BE2C (cell line): Measurements from ENCODE around the gene TMC1.
"Not testable (repeated sequence)": the region's sequence is repeated elsewhere in the genome, so short reads cannot be mapped to it uniquely, and the experiment has no call there.

Experiments
- DNase-seq: peaks from one replicate; pipeline ENCODE4 v3.0.0-alpha.2; 2020
- H3K27me3 ChIP-seq: fragments of 250-450 bp; sonication (Bioruptor Pico); 2 replicates; pipeline ENCODE4 v1.5.1; 2020; ENCODE audit warnings: mild to moderate bottlenecking
- H3K36me3 ChIP-seq: fragments of 250-450 bp; sonication (Bioruptor Pico); 2 replicates; pipeline ENCODE4 v1.5.1; 2020; ENCODE audit warnings: mild to moderate bottlenecking
- H3K4me1 ChIP-seq: fragments of 250-450 bp; sonication (Bioruptor Pico); 2 replicates; pipeline ENCODE4 v1.5.1; 2020
- H3K4me3 ChIP-seq: 2 replicates; pipeline ENCODE4 v1.5.1; 2011; ENCODE audit warnings: low read depth, low read length
- H3K9me3 ChIP-seq: fragments of 250-450 bp; sonication (Bioruptor Pico); 2 replicates; pipeline ENCODE4 v1.5.1; 2020
- TF ChIP-seq, protein P1 (sequence below): IDR thresholded peaks from 2 replicates; pipeline ENCODE4 v1.5.1; 2012; ENCODE audit warnings: mild to moderate bottlenecking, low read depth, low read length

TMC1 gene

DNA sequence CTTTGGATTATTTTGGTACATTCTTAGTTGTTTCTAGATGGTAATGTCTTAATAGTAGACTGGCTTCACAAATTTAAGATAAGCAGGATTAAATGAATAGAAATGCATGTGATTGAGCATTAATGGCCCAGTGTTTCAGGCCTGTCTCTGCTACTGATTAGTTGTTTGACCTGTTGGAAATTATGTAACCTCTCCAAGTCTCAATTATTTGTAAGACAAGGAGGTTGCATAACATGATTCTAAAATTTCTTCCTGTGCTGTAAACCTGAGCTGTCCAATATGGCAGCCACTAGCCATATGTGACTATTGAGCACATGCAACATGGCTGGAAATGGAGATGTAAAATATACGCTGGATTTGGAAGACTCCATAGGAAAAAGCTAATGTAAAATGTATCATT is 333.9 kb downstream of the TMC1 start:
- Histone ChIP-seq H3K4me1 (no peaks in the 10 kb centered on the region), H3K9me3 (no peaks in the 10 kb centered on the region), H3K4me3 (no peak overlapping the region), H3K27me3 (no peaks in the 10 kb centered on the region), H3K36me3 (no peaks in the 10 kb centered on the region)
- DNase-seq = no peak
- TF ChIP-seq, protein P1, sequence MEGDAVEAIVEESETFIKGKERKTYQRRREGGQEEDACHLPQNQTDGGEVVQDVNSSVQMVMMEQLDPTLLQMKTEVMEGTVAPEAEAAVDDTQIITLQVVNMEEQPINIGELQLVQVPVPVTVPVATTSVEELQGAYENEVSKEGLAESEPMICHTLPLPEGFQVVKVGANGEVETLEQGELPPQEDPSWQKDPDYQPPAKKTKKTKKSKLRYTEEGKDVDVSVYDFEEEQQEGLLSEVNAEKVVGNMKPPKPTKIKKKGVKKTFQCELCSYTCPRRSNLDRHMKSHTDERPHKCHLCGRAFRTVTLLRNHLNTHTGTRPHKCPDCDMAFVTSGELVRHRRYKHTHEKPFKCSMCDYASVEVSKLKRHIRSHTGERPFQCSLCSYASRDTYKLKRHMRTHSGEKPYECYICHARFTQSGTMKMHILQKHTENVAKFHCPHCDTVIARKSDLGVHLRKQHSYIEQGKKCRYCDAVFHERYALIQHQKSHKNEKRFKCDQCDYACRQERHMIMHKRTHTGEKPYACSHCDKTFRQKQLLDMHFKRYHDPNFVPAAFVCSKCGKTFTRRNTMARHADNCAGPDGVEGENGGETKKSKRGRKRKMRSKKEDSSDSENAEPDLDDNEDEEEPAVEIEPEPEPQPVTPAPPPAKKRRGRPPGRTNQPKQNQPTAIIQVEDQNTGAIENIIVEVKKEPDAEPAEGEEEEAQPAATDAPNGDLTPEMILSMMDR = no peak

DNA sequence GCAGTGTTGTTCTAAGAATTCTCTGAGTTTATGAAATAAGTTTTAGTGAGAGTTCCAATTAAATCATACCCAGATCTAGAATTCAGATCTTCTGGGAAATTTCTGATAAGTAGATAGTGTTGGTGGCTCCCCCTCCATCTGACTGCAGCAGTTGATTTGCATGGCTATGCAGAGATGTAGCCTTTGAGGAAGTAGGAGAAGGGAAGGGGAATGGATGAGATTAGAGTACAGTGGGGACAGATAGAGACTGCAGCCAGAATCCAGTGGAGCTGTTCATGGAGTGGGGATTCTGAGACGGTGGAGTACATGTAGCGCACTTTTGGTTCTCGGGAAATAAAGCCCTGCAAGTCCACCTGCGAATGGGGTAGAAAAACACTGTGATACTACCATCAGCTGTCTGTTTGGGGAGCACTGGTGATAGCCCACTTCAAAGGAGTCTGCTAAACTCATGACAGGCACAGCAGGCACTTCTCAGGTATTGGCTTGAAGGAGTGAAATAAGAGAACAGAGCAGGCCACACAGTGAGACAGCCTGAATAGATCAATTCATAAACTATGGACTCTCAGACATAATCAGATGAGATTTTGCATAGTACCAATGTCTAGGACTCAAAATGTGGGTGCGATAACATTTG is 334.6 kb downstream of the TMC1 start:
- TF ChIP-seq, protein P1 = no peak
- Histone ChIP-seq H3K36me3 (no peaks in the 10 kb centered on the region), H3K27me3 (no peaks in the 10 kb centered on the region), H3K4me3 (no peak overlapping the region), H3K9me3 (no peaks in the 10 kb centered on the region), H3K4me1 (no peaks in the 10 kb centered on the region)
- no peak for DNase-seq

DNA sequence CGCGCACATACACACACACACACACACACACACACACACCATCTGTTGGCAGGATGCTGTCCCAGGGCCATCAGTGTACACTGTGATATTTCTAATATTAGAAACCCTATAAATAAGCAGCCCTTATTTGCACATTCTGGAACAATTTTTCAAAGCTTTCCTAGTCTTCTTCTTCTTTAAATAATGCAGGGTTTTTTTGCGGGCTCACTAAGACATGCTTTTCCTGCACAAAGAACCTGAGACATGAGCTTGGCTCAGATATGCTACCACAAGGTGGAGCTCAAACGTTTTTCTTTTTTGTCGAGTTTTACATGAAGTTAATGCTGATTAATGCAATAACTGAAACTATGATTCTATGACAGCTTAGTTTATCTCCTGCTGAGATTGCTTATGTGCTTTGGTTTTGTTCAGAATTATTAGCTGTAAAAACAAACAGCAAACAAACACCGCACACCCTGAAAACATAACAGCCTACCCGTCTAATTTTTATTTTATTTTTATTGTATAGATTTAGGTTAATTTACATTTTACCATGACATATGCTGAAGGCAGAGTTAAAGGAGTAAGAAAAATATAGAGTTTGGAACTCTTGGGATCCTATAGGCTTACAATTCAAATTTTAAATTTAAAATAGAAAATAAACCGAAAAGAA is 335.7 kb downstream of the TMC1 start:
- Histone ChIP-seq H3K4me1 (no peaks in the 10 kb centered on the region), H3K4me3 (no peak overlapping the region), H3K27me3 (no peaks in the 10 kb centered on the region), H3K36me3 (no peaks in the 10 kb centered on the region), H3K9me3 (no peaks in the 10 kb centered on the region)
- TF ChIP-seq, protein P1 = peak; percentile 43
- DNase-seq = no peak

DNA sequence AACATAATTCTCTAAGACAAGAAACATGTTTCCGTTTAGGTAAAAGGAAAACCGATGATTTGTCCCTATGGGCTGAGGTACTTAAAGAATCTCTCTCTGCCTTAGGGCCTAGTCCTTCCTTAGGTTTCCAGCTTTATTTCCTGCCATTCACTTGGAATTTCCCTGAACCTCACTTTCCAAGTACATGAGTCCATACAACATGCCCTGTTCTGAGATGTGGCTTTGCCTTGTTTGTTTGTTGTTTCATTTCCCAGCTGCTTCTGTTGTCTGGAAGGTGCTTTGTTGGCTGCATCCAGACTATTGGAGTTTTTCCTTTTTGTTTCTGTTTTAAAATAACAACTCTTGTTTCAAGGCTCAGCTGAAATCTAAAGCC is 336.2 kb downstream of the TMC1 start:
- TF ChIP-seq, protein P1 = no peak
- H3K4me1 ChIP-seq = no peaks in the 10 kb centered on the region
- no peaks in the 10 kb centered on the region for H3K9me3 ChIP-seq
- H3K36me3 ChIP-seq = no peaks in the 10 kb centered on the region
- no peak for DNase-seq
- H3K27me3 ChIP-seq = no peaks in the 10 kb centered on the region
- H3K4me3 ChIP-seq = no peak overlapping the region

DNA sequence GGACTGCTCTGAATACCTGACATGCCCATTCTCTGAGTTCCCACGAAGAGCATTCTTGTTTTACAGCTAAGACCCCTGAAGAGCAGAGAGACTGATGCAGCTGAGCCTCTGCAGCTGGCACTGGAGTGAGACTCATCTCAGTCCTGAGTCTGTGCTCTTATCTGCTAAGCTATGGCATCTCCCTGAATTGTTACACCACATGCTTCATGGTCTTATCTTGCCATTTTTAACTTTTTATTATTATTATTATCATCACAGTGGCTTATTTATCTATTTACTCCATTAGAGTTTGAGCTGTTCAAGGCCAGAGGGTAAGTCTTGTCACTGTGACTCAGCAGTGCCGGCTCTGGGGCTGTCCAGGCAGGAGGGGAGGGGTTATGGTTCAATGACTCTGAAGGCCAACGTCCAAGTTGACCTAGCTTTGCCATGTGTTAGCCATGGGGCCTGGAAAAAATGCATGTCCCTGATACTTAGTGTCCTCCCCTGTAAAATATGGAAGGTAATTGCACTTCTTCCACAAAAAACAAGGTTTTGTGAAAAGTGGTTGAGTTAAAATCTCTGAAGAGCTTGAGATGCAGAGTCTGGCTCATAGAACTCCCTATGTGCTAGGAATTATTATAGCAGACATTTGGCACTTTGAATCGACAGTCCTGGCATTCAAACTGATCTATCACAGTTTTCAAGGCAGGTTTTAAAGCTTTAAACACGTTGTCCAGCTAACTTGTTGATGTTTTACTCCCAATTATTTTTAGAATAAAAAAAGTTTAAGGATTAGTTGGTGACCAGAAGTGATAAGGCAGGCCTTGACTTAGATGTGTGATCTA is 336.9 kb downstream of the TMC1 start:
- Histone ChIP-seq H3K27me3 (no peaks in the 10 kb centered on the region), H3K36me3 (no peaks in the 10 kb centered on the region), H3K4me1 (no peaks in the 10 kb centered on the region), H3K4me3 (no peak overlapping the region), H3K9me3 (no peaks in the 10 kb centered on the region)
- TF ChIP-seq, protein P1 = no peak
- no peak for DNase-seq

DNA sequence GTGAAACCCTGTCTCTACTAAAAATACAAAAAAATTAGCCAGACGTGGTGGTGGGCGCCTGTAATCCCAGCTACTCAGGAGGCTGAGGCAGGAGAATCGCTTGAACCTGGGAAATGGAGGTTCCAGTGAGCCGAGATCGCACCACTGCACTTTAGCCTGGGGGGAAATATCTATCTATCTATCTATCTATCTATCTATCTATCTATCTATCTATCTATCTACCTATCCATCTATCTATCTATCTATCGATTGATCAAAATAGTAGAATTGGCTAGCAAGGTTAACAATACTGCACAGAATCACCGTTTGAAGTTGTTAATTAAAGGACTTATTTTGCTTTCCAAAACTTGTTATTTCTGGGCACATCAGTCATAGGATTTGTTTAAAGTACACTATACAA is 341.4 kb downstream of the TMC1 start:
- H3K27me3 ChIP-seq, H3K4me1 ChIP-seq, H3K36me3 ChIP-seq, H3K4me3 ChIP-seq, H3K9me3 ChIP-seq, DNase-seq: not testable (repeated sequence)
